Measurements from ENCODE around the gene KRT23.

The KRT23 gene

GRCh38 chr17:40906613-40907012 lies 30.8 kb downstream of the KRT23 start:
- no peak for FAIRE-seq

GRCh38 chr17:40905370-40905769 lies 32.1 kb downstream of the KRT23 start:
- FAIRE-seq = no peak

GRCh38 chr17:40903129-40903847 lies 34.2 kb downstream of the KRT23 start:
- no peak for FAIRE-seq

GRCh38 chr17:40902498-40902897 lies 34.9 kb downstream of the KRT23 start:
- FAIRE-seq = no peak

- FAIRE-seq = no peak
Observed at GRCh38 chr17:40901981-40902474, 35.4 kb downstream of the KRT23 start.

GRCh38 chr17:40900809-40901356 lies 36.6 kb downstream of the KRT23 start:
- FAIRE-seq = no peak

GRCh38 chr17:40896916-40897455 lies 40.5 kb downstream of the KRT23 start:
- FAIRE-seq = no peak

- no peak for FAIRE-seq
Observed at GRCh38 chr17:40895106-40895730, 42.2 kb downstream of the KRT23 start.

- FAIRE-seq = no peak
Observed at GRCh38 chr17:40888196-40888720, 49.2 kb downstream of the KRT23 start.

- FAIRE-seq = no peak
Observed at GRCh38 chr17:40886090-40886489, 51.4 kb downstream of the KRT23 start.

- no peak for FAIRE-seq
Observed at GRCh38 chr17:40884708-40885512, 52.5 kb downstream of the KRT23 start, which contains the start of gene KRT20. Gene KRT20 (minus strand): TSS chr17:40885242. CDS start chr17:40885185, 57 bp downstream.

GRCh38 chr17:40883626-40884334 lies 53.7 kb downstream of the KRT23 start:
- FAIRE-seq = no peak

GRCh38 chr17:40883031-40883430 lies 54.4 kb downstream of the KRT23 start:
- FAIRE-seq = no peak

GRCh38 chr17:40879026-40879425 lies 58.4 kb downstream of the KRT23 start:
- FAIRE-seq = no peak

- FAIRE-seq = no peak
Observed at GRCh38 chr17:40878044-40878443, 59.4 kb downstream of the KRT23 start.

GRCh38 chr17:40873801-40874200 lies 63.6 kb downstream of the KRT23 start:
- FAIRE-seq = no peak

- no peak for FAIRE-seq
Observed at GRCh38 chr17:40873255-40873654, 64.2 kb downstream of the KRT23 start.
